Testis (tissue), 3 donors: ENCODE data around the gene LPCAT3. TPM values are rescaled to one million over a fixed set of nuclear protein-coding genes. Genes with fewer than 3 reads are reported as not detected.

Experiments
- DNase-seq: peaks from one replicate; pipeline ENCODE4 v3.0.0-alpha.2; 2019
- H3K27ac ChIP-seq, 2 donors: fragments of 200-600 bp; sonication (generic); one replicate each; pipeline ENCODE4 v1.5.1; 2019
- H3K27me3 ChIP-seq: fragments of 200-600 bp; sonication (generic); one replicate; pipeline ENCODE4 v1.5.1; 2019
- H3K36me3 ChIP-seq: fragments of 200-600 bp; sonication (generic); one replicate; pipeline ENCODE4 v1.5.1; 2017; ENCODE audit warnings: low read depth; ENCODE audit errors: missing control alignments
- H3K4me1 ChIP-seq: fragments of 200-600 bp; sonication (generic); one replicate; pipeline ENCODE4 v1.5.1; 2019
- H3K4me3 ChIP-seq, 2 donors: fragments of 200-600 bp; sonication (generic); one replicate each; pipeline ENCODE4 v1.5.1; 2017 to 2019
- H3K9me3 ChIP-seq: fragments of 200-600 bp; sonication (generic); one replicate; pipeline ENCODE4 v1.5.1; 2017
- POLR2A ChIP-seq: fragments of 450-650 bp; IDR thresholded peaks from one replicate; pipeline ENCODE4 v1.6.1; 2017; ENCODE audit warnings: antibody characterized with exemption, mild to moderate bottlenecking, moderate library complexity
- WGBS, 2 donors: methylation state at CpG; one replicate each; pipeline ENCODE4 v1.1.5; 2018; 5-methylcytosine and 5-hydroxymethylcytosine counted together
- intact Hi-C: fragments of 100-400 bp; cut with DNase I; formaldehyde crosslinking; loops from one replicate; pipeline ENCODE4 v1.15.1; 2023; ENCODE audit warnings: low total_unique reads
- polyA plus RNA-seq: library from polyadenylated mRNA; stranded (reverse); fragments of 350-450 nt; fragmentation: Illumina TruSeq; extraction: RNeasy Lipid Tissue Mini Kit (QIAGEN cat#74804); gene quantifications from one replicate; pipeline ENCODE4 v1.2.3, GENCODE V29; 2014; ENCODE audit warnings: low read depth, low replicate concordance; ENCODE audit not compliant: insufficient read depth
- total RNA-seq, 2 donors: library from RNA; depleted of rRNA; stranded (reverse); fragments of >200 nt; gene quantifications; one replicate each; pipeline ENCODE4 v1.2.3, GENCODE V29; 2016
- TF ChIP-seq, protein P1 (sequence below), 3 experiments: fragments of 450-650 bp in 2 of 3; fragments of 200-600 bp in 1 of 3; sonication (generic) in 1 of 3; IDR thresholded peaks; one replicate each; pipeline ENCODE4 v1.5.1; 2016 to 2019; ENCODE audit warnings: antibody characterized with exemption in 3 of 3, mild to moderate bottlenecking in 2 of 3, moderate library complexity in 1 of 3

Gene LPCAT3
- total and polyA plus RNA-seq, 3 donors from 2014 or later = 26.0 to 33.2 (median 30.2) TPM

DNA sequence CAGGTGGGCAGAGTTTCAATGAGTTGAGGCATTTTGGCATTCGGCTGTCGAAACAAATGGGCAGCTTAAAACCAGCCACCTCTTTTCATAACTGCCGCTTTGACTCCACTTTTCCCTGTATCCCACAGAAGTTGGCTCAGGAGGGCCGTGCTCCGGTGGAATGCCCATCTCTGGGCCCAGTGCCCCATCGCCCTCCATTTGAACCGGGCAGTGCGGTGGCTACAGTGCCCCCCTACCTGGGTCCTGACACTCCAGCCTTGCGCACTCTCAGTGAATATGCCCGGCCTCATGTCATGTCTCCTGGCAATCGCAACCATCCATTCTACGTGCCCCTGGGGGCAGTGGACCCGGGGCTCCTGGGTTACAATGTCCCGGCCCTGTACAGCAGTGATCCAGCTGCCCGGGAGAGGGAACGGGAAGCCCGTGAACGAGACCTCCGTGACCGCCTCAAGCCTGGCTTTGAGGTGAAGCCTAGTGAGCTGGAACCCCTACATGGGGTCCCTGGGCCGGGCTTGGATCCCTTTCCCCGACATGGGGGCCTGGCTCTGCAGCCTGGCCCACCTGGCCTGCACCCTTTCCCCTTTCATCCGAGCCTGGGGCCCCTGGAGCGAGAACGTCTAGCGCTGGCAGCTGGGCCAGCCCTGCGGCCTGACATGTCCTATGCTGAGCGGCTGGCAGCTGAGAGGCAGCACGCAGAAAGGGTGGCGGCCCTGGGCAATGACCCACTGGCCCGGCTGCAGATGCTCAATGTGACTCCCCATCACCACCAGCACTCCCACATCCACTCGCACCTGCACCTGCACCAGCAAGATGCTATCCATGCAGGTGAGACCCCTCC is 79.7 kb downstream of the LPCAT3 start:
- Histone ChIP-seq H3K4me1 (peaks cover 35% of the 10 kb centered on the region), H3K27me3 (no peaks in the 10 kb centered on the region), H3K27ac (peak overlapping the region; percentile 88 to 94), H3K36me3 (no peaks in the 10 kb centered on the region), H3K9me3 (no peaks in the 10 kb centered on the region), H3K4me3 (peak overlapping the region; percentile 70 to 79)
- DNase-seq = no peak
- 59 to 63% methylated on average over 9 to 32 of the region's 32 CpGs for WGBS, 2 donors
- intact Hi-C loops = no loop called here
- no peak for TF ChIP-seq POLR2A
- TF ChIP-seq, protein P1, sequence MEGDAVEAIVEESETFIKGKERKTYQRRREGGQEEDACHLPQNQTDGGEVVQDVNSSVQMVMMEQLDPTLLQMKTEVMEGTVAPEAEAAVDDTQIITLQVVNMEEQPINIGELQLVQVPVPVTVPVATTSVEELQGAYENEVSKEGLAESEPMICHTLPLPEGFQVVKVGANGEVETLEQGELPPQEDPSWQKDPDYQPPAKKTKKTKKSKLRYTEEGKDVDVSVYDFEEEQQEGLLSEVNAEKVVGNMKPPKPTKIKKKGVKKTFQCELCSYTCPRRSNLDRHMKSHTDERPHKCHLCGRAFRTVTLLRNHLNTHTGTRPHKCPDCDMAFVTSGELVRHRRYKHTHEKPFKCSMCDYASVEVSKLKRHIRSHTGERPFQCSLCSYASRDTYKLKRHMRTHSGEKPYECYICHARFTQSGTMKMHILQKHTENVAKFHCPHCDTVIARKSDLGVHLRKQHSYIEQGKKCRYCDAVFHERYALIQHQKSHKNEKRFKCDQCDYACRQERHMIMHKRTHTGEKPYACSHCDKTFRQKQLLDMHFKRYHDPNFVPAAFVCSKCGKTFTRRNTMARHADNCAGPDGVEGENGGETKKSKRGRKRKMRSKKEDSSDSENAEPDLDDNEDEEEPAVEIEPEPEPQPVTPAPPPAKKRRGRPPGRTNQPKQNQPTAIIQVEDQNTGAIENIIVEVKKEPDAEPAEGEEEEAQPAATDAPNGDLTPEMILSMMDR (IDR thresholded peaks at IDR 0.05) = no peak

DNA sequence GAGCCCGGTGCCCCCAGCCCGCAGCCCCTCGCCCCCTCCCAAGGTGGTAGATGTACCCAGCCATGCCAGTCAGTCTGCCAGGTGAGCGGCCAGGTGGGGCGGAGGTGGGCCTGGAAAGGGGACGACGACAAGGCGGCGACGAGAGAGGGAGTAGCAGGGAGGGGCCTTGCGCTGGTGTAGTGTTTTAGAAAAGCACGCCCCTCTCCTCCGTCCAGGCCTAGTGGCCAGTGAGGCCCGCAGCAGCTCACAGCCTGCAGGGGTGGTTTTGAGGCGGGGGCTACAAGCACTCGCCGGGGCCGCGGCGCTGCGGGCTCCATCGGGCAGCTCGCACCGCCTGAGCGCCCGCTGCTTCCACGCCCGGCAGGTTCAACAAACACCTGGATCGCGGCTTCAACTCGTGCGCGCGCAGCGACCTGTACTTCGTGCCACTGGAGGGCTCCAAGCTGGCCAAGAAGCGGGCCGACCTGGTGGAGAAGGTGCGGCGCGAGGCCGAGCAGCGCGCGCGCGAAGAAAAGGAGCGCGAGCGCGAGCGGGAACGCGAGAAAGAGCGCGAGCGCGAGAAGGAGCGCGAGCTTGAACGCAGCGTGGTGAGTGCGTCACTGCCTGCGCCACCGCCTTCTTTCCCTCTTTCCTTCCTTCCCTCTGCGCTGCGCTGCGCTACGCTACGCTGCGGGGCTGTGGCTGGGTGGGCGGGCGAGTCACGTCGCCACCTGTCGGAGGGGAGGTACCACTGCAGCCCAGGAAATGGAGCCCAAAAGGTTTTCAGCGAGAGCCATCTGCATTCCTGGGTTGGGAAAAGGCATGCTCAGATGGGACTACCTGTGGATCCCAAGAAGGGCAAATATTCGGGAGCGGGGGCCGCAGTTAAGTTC is 80.6 kb downstream of the LPCAT3 start:
- DNase-seq = peak; percentile 96
- TF ChIP-seq, protein P1 (IDR thresholded peaks at IDR 0.05) = peak; percentile 94 to 99 (median 95)
- TF ChIP-seq POLR2A = peak; percentile 25
- intact Hi-C loops = no loop called here
- H3K27ac ChIP-seq = peak overlapping the region; percentile 88 to 94
- H3K4me3 ChIP-seq = peak overlapping the region; percentile 70 to 79
- H3K36me3 ChIP-seq = no peaks in the 10 kb centered on the region
- 0% methylated on average over 2 to 80 of the region's 80 CpGs for WGBS, 2 donors
- H3K9me3 ChIP-seq = no peaks in the 10 kb centered on the region
- H3K27me3 ChIP-seq = no peaks in the 10 kb centered on the region
- peaks cover 30% of the 10 kb centered on the region for H3K4me1 ChIP-seq

DNA sequence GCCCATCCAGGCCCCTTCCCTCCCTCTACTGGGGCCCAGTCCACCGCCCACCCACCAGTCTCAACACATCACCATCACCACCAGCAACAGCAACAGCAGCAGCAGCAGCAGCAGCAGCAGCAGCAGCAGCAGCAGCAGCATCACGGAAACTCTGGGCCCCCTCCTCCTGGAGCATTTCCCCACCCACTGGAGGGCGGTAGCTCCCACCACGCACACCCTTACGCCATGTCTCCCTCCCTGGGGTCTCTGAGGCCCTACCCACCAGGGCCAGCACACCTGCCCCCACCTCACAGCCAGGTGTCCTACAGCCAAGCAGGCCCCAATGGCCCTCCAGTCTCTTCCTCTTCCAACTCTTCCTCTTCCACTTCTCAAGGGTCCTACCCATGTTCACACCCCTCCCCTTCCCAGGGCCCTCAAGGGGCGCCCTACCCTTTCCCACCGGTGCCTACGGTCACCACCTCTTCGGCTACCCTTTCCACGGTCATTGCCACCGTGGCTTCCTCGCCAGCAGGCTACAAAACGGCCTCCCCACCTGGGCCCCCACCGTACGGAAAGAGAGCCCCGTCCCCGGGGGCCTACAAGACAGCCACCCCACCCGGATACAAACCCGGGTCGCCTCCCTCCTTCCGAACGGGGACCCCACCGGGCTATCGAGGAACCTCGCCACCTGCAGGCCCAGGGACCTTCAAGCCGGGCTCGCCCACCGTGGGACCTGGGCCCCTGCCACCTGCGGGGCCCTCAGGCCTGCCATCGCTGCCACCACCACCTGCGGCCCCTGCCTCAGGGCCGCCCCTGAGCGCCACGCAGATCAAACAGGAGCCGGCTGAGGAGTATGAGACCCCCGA is 81.4 kb downstream of the LPCAT3 start:
- intact Hi-C loops = no loop called here
- no peak for DNase-seq
- TF ChIP-seq POLR2A = no peak
- TF ChIP-seq, protein P1 (IDR thresholded peaks at IDR 0.05) = no peak
- peak overlapping the region; percentile 88 to 94 for H3K27ac ChIP-seq
- no peaks in the 10 kb centered on the region for H3K36me3 ChIP-seq
- H3K9me3 ChIP-seq = no peaks in the 10 kb centered on the region
- 20 to 24% methylated on average over 26 to 36 of the region's 36 CpGs for WGBS, 2 donors
- H3K27me3 ChIP-seq = no peaks in the 10 kb centered on the region
- peak overlapping the region; percentile 70 to 79 for H3K4me3 ChIP-seq
- H3K4me1 ChIP-seq = peaks cover 33% of the 10 kb centered on the region

DNA sequence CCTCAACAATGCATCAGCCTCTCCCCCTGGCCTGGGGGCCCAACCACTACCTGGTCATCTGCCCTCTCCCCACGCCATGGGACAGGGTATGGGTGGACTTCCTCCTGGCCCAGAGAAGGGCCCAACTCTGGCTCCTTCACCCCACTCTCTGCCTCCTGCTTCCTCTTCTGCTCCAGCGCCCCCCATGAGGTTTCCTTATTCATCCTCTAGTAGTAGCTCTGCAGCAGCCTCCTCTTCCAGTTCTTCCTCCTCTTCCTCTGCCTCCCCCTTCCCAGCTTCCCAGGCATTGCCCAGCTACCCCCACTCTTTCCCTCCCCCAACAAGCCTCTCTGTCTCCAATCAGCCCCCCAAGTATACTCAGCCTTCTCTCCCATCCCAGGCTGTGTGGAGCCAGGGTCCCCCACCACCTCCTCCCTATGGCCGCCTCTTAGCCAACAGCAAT is 82.1 kb downstream of the LPCAT3 start:
- Histone ChIP-seq H3K9me3 (no peaks in the 10 kb centered on the region), H3K4me1 (peaks cover 33% of the 10 kb centered on the region), H3K27me3 (no peaks in the 10 kb centered on the region), H3K27ac (peak overlapping the region in 1 of 2 donors; percentile 88), H3K4me3 (no peak overlapping the region), H3K36me3 (no peaks in the 10 kb centered on the region)
- 77 to 80% methylated on average over 3 of the region's 3 CpGs for WGBS, 2 donors
- TF ChIP-seq, protein P1 (IDR thresholded peaks at IDR 0.05) = no peak
- TF ChIP-seq POLR2A = no peak
- intact Hi-C loops = no loop called here
- no peak for DNase-seq
